ENCODE data around the gene ORC4.

DNA sequence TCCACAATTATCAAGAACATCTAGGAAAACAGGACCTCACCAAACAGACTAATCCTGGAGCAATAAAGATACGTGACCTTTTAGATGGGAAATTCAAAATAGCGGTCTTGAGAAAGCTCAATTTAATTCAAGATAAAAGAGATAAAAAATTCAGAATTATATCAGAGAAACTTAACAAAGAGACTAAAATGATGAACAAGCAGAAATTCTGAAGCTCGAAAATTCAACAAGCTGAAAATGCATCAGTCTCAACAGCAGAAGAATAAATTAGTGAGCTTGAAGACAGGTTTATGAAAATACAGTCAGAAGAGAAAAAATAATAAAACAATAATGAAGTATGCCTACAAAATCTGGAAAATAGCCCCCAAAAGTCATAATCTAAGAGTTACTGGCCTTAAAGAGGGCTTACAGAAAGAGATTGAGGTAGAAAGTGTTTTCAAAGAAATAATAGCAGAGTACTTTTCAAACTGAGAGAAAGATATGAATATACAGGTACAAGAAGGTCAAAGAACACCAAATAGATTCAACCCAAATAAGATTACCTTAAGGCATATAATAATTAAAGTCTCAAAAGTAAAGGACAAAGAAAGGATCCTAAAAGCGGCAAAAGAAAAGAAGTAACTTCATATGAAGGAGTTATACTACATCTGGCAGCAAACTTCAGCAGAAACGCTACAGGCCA, 13.2 kb downstream of the ORC4 start:
- TF ChIP-seq, protein P1, sequence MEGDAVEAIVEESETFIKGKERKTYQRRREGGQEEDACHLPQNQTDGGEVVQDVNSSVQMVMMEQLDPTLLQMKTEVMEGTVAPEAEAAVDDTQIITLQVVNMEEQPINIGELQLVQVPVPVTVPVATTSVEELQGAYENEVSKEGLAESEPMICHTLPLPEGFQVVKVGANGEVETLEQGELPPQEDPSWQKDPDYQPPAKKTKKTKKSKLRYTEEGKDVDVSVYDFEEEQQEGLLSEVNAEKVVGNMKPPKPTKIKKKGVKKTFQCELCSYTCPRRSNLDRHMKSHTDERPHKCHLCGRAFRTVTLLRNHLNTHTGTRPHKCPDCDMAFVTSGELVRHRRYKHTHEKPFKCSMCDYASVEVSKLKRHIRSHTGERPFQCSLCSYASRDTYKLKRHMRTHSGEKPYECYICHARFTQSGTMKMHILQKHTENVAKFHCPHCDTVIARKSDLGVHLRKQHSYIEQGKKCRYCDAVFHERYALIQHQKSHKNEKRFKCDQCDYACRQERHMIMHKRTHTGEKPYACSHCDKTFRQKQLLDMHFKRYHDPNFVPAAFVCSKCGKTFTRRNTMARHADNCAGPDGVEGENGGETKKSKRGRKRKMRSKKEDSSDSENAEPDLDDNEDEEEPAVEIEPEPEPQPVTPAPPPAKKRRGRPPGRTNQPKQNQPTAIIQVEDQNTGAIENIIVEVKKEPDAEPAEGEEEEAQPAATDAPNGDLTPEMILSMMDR (IDR thresholded peaks at IDR 0.05; ENCODE audit: low read length), result no peak
- no peak for TF ChIP-seq EZH2 (IDR thresholded peaks at IDR 0.05; ENCODE audit: borderline replicate concordance, low read length)

All from OCI-LY1 (cell line).